Osteoblast (primary cell): ENCODE measurements around the gene CIB1. TPM values are rescaled to one million over a fixed set of nuclear protein-coding genes. Genes with fewer than 3 reads are reported as not detected.
A peak's percentile ranks its signal among the peaks of the same experiment; 100 is the strongest.

Experiments used
- DNase-seq: peaks from one replicate; pipeline ENCODE4 v3.0.0; 2011; ENCODE audit warnings: low spot score, mixed read lengths; ENCODE audit not compliant: insufficient read length; ENCODE audit errors: missing footprints
- H2AFZ ChIP-seq: 2 replicates; pipeline ENCODE4 v1.6.0; 2011; ENCODE audit warnings: mild to moderate bottlenecking, low read length
- H3K27ac ChIP-seq: 2 replicates; pipeline ENCODE4 v1.5.1; 2011; ENCODE audit warnings: mild to moderate bottlenecking, low read depth, low read length, moderate library complexity
- H3K27me3 ChIP-seq: 2 replicates; pipeline ENCODE4 v1.6.0; 2012; ENCODE audit warnings: mild to moderate bottlenecking, control low read depth, inconsistent platforms, low read length, moderate library complexity; ENCODE audit not compliant: insufficient read depth
- H3K36me3 ChIP-seq: 2 replicates; pipeline ENCODE4 v1.5.1; 2011; ENCODE audit warnings: mild to moderate bottlenecking, low read length, control low read depth, moderate library complexity; ENCODE audit not compliant: insufficient read depth
- H3K4me1 ChIP-seq: 2 replicates; pipeline ENCODE4 v1.5.1; 2011; ENCODE audit warnings: mild to moderate bottlenecking, low read length, control low read depth, moderate library complexity; ENCODE audit not compliant: insufficient read depth
- H3K4me2 ChIP-seq: 2 replicates; pipeline ENCODE4 v1.6.0; 2011; ENCODE audit warnings: mild to moderate bottlenecking, low read length; ENCODE audit not compliant: insufficient read depth
- H3K4me3 ChIP-seq: fragments of 200-600 bp; sonication (generic); 3 replicates; pipeline ENCODE4 v1.5.1; 2012; ENCODE audit warnings: mild to moderate bottlenecking, low read length, inconsistent platforms; ENCODE audit not compliant: insufficient read depth
- H3K79me2 ChIP-seq: 2 replicates; pipeline ENCODE4 v1.6.0; 2012; ENCODE audit warnings: mild to moderate bottlenecking, low read length, control low read depth, inconsistent platforms; ENCODE audit not compliant: insufficient read depth
- H3K9me3 ChIP-seq: 2 replicates; pipeline ENCODE4 v1.5.1; 2011; ENCODE audit warnings: low read depth, low read length, control low read depth
- H4K20me1 ChIP-seq: 2 replicates; pipeline ENCODE4 v1.6.0; 2012; ENCODE audit warnings: mild to moderate bottlenecking, low read length, control low read depth; ENCODE audit not compliant: insufficient read depth
- CTCF ChIP-seq: IDR thresholded peaks from 2 replicates; pipeline ENCODE4 v1.5.1; 2011; ENCODE audit warnings: mild to moderate bottlenecking, low read depth, low read length, moderate library complexity; ENCODE audit errors: extremely low read depth
- total RNA-seq: library from RNA; depleted of rRNA; stranded (reverse); fragments of >200 nt; gene quantifications from 2 replicates; pipeline ENCODE4 v1.2.3, GENCODE V29; 2012

CIB1 gene
- total RNA-seq, 1 donor, result 21.4 TPM

GRCh38 chr15:90212221-90213098 is 21.3 kb downstream of the CIB1 start:
- TF ChIP-seq CTCF, result no peak
- H3K27me3 ChIP-seq, result no peaks in the 10 kb centered on the region
- H3K4me2 ChIP-seq, result no peak overlapping the region
- peaks cover 9% of the 10 kb centered on the region for H3K4me1 ChIP-seq
- no peak overlapping the region for H3K4me3 ChIP-seq
- no peaks in the 10 kb centered on the region for H3K36me3 ChIP-seq
- peak; percentile 46 for DNase-seq
- no peak overlapping the region for H3K27ac ChIP-seq
- no peaks in the 10 kb centered on the region for H3K9me3 ChIP-seq
- H2AFZ ChIP-seq, result no peak overlapping the region
- no peaks in the 10 kb centered on the region for H3K79me2 ChIP-seq
- H4K20me1 ChIP-seq, result no peaks in the 10 kb centered on the region

- Histone ChIP-seq H3K4me3 (no peak overlapping the region), H3K27ac (no peak overlapping the region), H3K4me2 (peak overlapping the region; percentile 23), H3K79me2 (no peaks in the 10 kb centered on the region), H3K36me3 (no peaks in the 10 kb centered on the region), H4K20me1 (no peaks in the 10 kb centered on the region), H3K27me3 (no peaks in the 10 kb centered on the region), H3K4me1 (peaks cover 9% of the 10 kb centered on the region), H2AFZ (peak overlapping the region; percentile 59), H3K9me3 (no peaks in the 10 kb centered on the region)
- DNase-seq, result peak; percentile 96
- TF ChIP-seq CTCF, result no peak
Observed at GRCh38 chr15:90211440-90212143, 22.1 kb downstream of the CIB1 start.

GRCh38 chr15:90211009-90211408 is 22.7 kb downstream of the CIB1 start:
- Histone ChIP-seq H3K4me3 (no peak overlapping the region), H4K20me1 (no peaks in the 10 kb centered on the region), H3K36me3 (no peaks in the 10 kb centered on the region), H3K4me2 (no peak overlapping the region), H3K27ac (no peak overlapping the region), H2AFZ (peak overlapping the region; percentile 59), H3K9me3 (no peaks in the 10 kb centered on the region), H3K27me3 (no peaks in the 10 kb centered on the region), H3K4me1 (peaks cover 9% of the 10 kb centered on the region), H3K79me2 (no peaks in the 10 kb centered on the region)
- DNase-seq, result peak; percentile 52
- TF ChIP-seq CTCF, result no peak

GRCh38 chr15:90210593-90210992 is 23.1 kb downstream of the CIB1 start:
- Histone ChIP-seq H3K9me3 (no peaks in the 10 kb centered on the region), H3K4me2 (no peak overlapping the region), H4K20me1 (no peaks in the 10 kb centered on the region), H3K4me1 (peaks cover 9% of the 10 kb centered on the region), H3K27ac (no peak overlapping the region), H3K79me2 (no peaks in the 10 kb centered on the region), H2AFZ (no peak overlapping the region), H3K36me3 (no peaks in the 10 kb centered on the region), H3K4me3 (no peak overlapping the region), H3K27me3 (no peaks in the 10 kb centered on the region)
- DNase-seq, result no peak
- no peak for TF ChIP-seq CTCF
